Psoas muscle (tissue), 8 donors: ENCODE data around the gene ATP8B1. TPM values are rescaled to one million over a fixed set of nuclear protein-coding genes. Genes with fewer than 3 reads are reported as not detected.
"Not testable (repeated sequence)": the region's sequence is repeated elsewhere in the genome, so short reads cannot be mapped to it uniquely, and the experiment has no call there.

ENCODE experiments used
- ATAC-seq, 4 donors: fragments of 200-7000 bp; cut with Tn5 transposase; one replicate each; pipeline ENCODE4 v1.9.1; 2020; ENCODE audit warnings: moderate library complexity in 3 of 4, mild to moderate bottlenecking in 2 of 4
- DNase-seq, 2 donors: peaks; one replicate each; pipeline ENCODE4 v3.0.0-alpha.2; 2020
- H3K27ac ChIP-seq: fragments of 200-600 bp; one replicate; pipeline ENCODE4 v1.8.0; 2022
- H3K27me3 ChIP-seq, 3 donors: fragments of 200-600 bp in 1 of 3; one replicate each; pipeline versions ENCODE4 v1.6.1 to v1.8.0; 2013 to 2022; ENCODE audit warnings: low read length in 2 of 3, mild to moderate bottlenecking in 2 of 3, moderate library complexity in 1 of 3; ENCODE audit not compliant: insufficient read depth in 3 of 3
- H3K36me3 ChIP-seq, 2 donors: fragments of 200-600 bp in 1 of 2; one replicate each; pipeline versions ENCODE4 v1.6.1 to v1.8.0; 2013 to 2022; ENCODE audit warnings: low read depth in 1 of 2, mild to moderate bottlenecking in 1 of 2, moderate library complexity in 1 of 2; ENCODE audit not compliant: insufficient read depth in 1 of 2
- H3K4me1 ChIP-seq: fragments of 200-600 bp; one replicate; pipeline ENCODE4 v1.8.0; 2022
- H3K4me3 ChIP-seq: fragments of 200-600 bp; one replicate; pipeline ENCODE4 v1.8.0; 2022; ENCODE audit warnings: mild to moderate bottlenecking
- H3K9me3 ChIP-seq: fragments of 200-600 bp; one replicate; pipeline ENCODE4 v1.8.0; 2022
- CTCF ChIP-seq: fragments of 200-600 bp; IDR thresholded peaks from one replicate; pipeline ENCODE4 v1.8.0; 2022; ENCODE audit warnings: antibody characterized with exemption
- WGBS, 3 donors: extraction: QIAGEN DNeasy Blood & Tissue Kit; methylation state at CpG; one replicate each; pipeline versions ENCODE4 v1.1.6 to v1.1.7; 2013; 5-methylcytosine and 5-hydroxymethylcytosine counted together
- intact Hi-C, 2 donors: fragments of 100-400 bp; cut with DNase I; formaldehyde crosslinking; loops; one replicate each; pipeline versions ENCODE4 v1.11.0 to v1.14.2; 2022
- polyA plus RNA-seq, 3 donors: library from polyadenylated mRNA; stranded (reverse); fragments of 200-250 nt; gene quantifications; one replicate each; pipeline ENCODE4 v1.2.3, GENCODE V29; 2013
- total RNA-seq, 4 donors: library from RNA; stranded (reverse); fragmentation: NEBNext Ultra II Directional in 2 of 4; extraction: Animal tissue kit (Norgen Biotek cat#: 25700) in 2 of 4; gene quantifications; one replicate each; pipeline versions ENCODE4 v1.2.1 to v1.2.4, GENCODE V29; 2021 to 2023
- donor health status: healthy with polysubstance abuse.
- donor health status: DM: no; HTN: no; CAD: no; lungs with moderate emphysema.
- donor health status: Bipolar disorder and iron deficiency.
- donor health status: healthy.
- donor health status: DM: yes; HTN: yes; CAD: no.
- donor health status: DM: no; HTN: no; CAD: no.
- donor health status: DM: no; HTN: no; CAD: no.
- donor health status: DM: yes; HTN: yes; CAD: no.

The ATP8B1 gene
- total and polyA plus RNA-seq, 7 donors: 0.45 to 2.5 (median 1.2) TPM

- Histone ChIP-seq H3K27ac (no peak overlapping the region), H3K9me3 (peaks cover 7% of the 10 kb centered on the region), H3K36me3 (no peaks in the 10 kb centered on the region), H3K27me3 (no peaks in the 10 kb centered on the region), H3K4me3 (no peak overlapping the region), H3K4me1 (peaks cover 2% of the 10 kb centered on the region)
- TF ChIP-seq CTCF: no peak
- intact Hi-C loops: no loop called here
- no peak for ATAC-seq
- 58 to 85% (median 79%) methylated on average over 7 of the region's 7 CpGs for WGBS, 3 donors
- DNase-seq: no peak
Measured at GRCh38 chr18:57738078-57738477, 65.0 kb downstream of the ATP8B1 start.

GRCh38 chr18:57737400-57738060 is 65.6 kb downstream of the ATP8B1 start:
- peak; percentile 75 to 78 for DNase-seq
- Histone ChIP-seq H3K36me3 (no peaks in the 10 kb centered on the region), H3K4me3 (no peak overlapping the region), H3K27me3 (no peaks in the 10 kb centered on the region), H3K4me1 (no peaks in the 10 kb centered on the region), H3K9me3 (peaks cover 7% of the 10 kb centered on the region), H3K27ac (no peak overlapping the region)
- peak; percentile 56 to 89 (median 74) for ATAC-seq
- 61 to 67% (median 62%) methylated on average over 8 of the region's 8 CpGs for WGBS, 3 donors
- no peak for TF ChIP-seq CTCF
- intact Hi-C loops: no loop called here

GRCh38 chr18:57735042-57735441 is 68.1 kb downstream of the ATP8B1 start:
- H3K4me3 ChIP-seq, H3K27me3 ChIP-seq, ATAC-seq, H3K27ac ChIP-seq, H3K4me1 ChIP-seq, intact Hi-C loops, H3K36me3 ChIP-seq, DNase-seq, H3K9me3 ChIP-seq: not testable (repeated sequence)
- WGBS, 3 donors: 96 to 98% (median 97%) methylated on average over 18 of the region's 18 CpGs

GRCh38 chr18:57733861-57734260 is 69.3 kb downstream of the ATP8B1 start:
- no peak for DNase-seq
- H3K27ac ChIP-seq: no peak overlapping the region
- no peaks in the 10 kb centered on the region for H3K9me3 ChIP-seq
- H3K4me1 ChIP-seq: no peaks in the 10 kb centered on the region
- no peak overlapping the region for H3K4me3 ChIP-seq
- intact Hi-C loops: no loop called here
- TF ChIP-seq CTCF: no peak
- H3K36me3 ChIP-seq: no peaks in the 10 kb centered on the region
- 95 to 99% (median 98%) methylated on average over 3 of the region's 3 CpGs for WGBS, 3 donors
- no peaks in the 10 kb centered on the region for H3K27me3 ChIP-seq
- ATAC-seq: no peak

GRCh38 chr18:57730146-57730545 is 73.0 kb downstream of the ATP8B1 start:
- Histone ChIP-seq H3K27me3 (no peaks in the 10 kb centered on the region), H3K9me3 (no peaks in the 10 kb centered on the region), H3K4me3 (no peak overlapping the region), H3K36me3 (peaks cover 0 to 5% of the 10 kb centered on the region in 2 donors), H3K4me1 (no peaks in the 10 kb centered on the region), H3K27ac (no peak overlapping the region)
- intact Hi-C loops: no loop called here
- 69 to 88% (median 73%) methylated on average over 5 of the region's 5 CpGs for WGBS, 3 donors
- no peak for TF ChIP-seq CTCF
- ATAC-seq (no peak), DNase-seq (no peak)
